ENCODE data around the gene MNAT1. TPM values are rescaled to one million over a fixed set of nuclear protein-coding genes. Genes with fewer than 3 reads are reported as not detected.

Gene MNAT1
- total and polyA plus RNA-seq, 9 of the 15 experiments (the other 6 are each of a cell fraction or from before 2014, with no cell fraction given), result 37.8 to 83.3 (median 60.4) TPM

- TF ChIP-seq NKRF (IDR thresholded peaks at IDR 0.05; ENCODE audit: borderline replicate concordance), result no peak
- TF ChIP-seq MAX (CRISPR knock-in tag; IDR thresholded peaks at IDR 0.05), result no peak
- TF ChIP-seq CBX5 (IDR thresholded peaks at IDR 0.05; ENCODE audit: borderline replicate concordance, low read depth), result no peak
- no peak for TF ChIP-seq TAF15 (IDR thresholded peaks at IDR 0.05; ENCODE audit: low read depth, low read length)
- no peak for TF ChIP-seq ID3 (CRISPR knock-in tag; IDR thresholded peaks at IDR 0.05)
- TF ChIP-seq ID3 (tag; IDR thresholded peaks at IDR 0.05), result no peak
- TF ChIP-seq TBL1XR1 (IDR thresholded peaks at IDR 0.05; ENCODE audit: low read length in 2 of 2), result no peak
- no peak for TF ChIP-seq KHSRP (IDR thresholded peaks at IDR 0.05)
Measured at GRCh38 chr14:60722107-60722356, 12.5 kb upstream of the MNAT1 start (continued).

Measured in K562 (cell line).